K562 treated with DMSO at 1 percent for 24 hours (cell line): ENCODE data around the gene GSTT2B. TPM values are rescaled to one million over a fixed set of nuclear protein-coding genes. Genes with fewer than 3 reads are reported as not detected.

Source experiments
- total RNA-seq: library from RNA; unstranded; fragments of 300-600 nt; gene quantifications from 2 replicates; pipeline ENCODE4 v1.2.3, GENCODE V29; 2022; ENCODE audit warnings: low read depth; ENCODE audit not compliant: insufficient read depth

GSTT2B gene
- total RNA-seq: not detected in 2 replicates

GRCh38 chr22:23961084-23961771 lies at the start of gene GSTT2B:
TSS of gene GSTT2B (minus strand) at chr22:23961195. CDS start at chr22:23961131, 64 bp downstream.

GRCh38 chr22:24005201-24005600 lies 44.2 kb upstream of the GSTT2B start, which contains the start of gene GSTT4:
TSS of gene GSTT4 (minus strand) at chr22:24005453. CDS start at chr22:24005356, 97 bp downstream.

GRCh38 chr22:23979557-23980240 lies 18.7 kb upstream of the GSTT2B start, which contains the start of gene GSTT2:
TSS of gene GSTT2 (plus strand) at chr22:23980134.

GRCh38 chr22:23974345-23974744 lies 13.3 kb upstream of the GSTT2B start, which contains the start of gene DDT:
TSS of gene DDT (minus strand) at chr22:23974441. CDS start at chr22:23974414, 27 bp downstream.

GRCh38 chr22:23966568-23966967 lies 5.6 kb upstream of the GSTT2B start, which contains the start of gene DDTL:
TSS of gene DDTL (plus strand) at chr22:23966888. CDS start at chr22:23966915, 27 bp downstream.

Other genes starting within 250 kb of the GSTT2B start
- 1.1 and 1.4 TPM in 2 replicates for gene ZNF70, start 210.1 kb downstream of the GSTT2B start, total RNA-seq
- gene VPREB3, start 206.8 kb downstream of the GSTT2B start, total RNA-seq: 1.4 TPM in 1 of 2 replicates, not detected in the other
- gene C22orf15, start 198.2 kb downstream of the GSTT2B start, total RNA-seq: 0.17 TPM in 1 of 2 replicates, not detected in the other
- gene CHCHD10, start 193.2 kb downstream of the GSTT2B start, total RNA-seq: 144 and 162 TPM in 2 replicates
- 1.7 and 2.3 TPM in 2 replicates for gene MMP11, start 188.3 kb downstream of the GSTT2B start, total RNA-seq
- gene SMARCB1, start 174.2 kb downstream of the GSTT2B start, total RNA-seq: 123 and 143 TPM in 2 replicates
- 1.4 and 2.5 TPM in 2 replicates for gene DERL3, start 122.2 kb downstream of the GSTT2B start, total RNA-seq
- gene SLC2A11, start 103.3 kb downstream of the GSTT2B start, total RNA-seq: 4.4 and 7.2 TPM in 2 replicates
- 258 and 290 TPM in 2 replicates for gene MIF, start 66.8 kb downstream of the GSTT2B start, total RNA-seq
- gene DDTL, start 5.7 kb upstream of the GSTT2B start, total RNA-seq: 0.65 and 1.3 TPM in 2 replicates
- 82.3 and 114 TPM in 2 replicates for gene DDT, start 13.2 kb upstream of the GSTT2B start, total RNA-seq
- gene GSTT2, start 18.9 kb upstream of the GSTT2B start, total RNA-seq: not detected in 2 replicates
- gene GSTT4, start 44.3 kb upstream of the GSTT2B start, total RNA-seq: not detected in 2 replicates
- gene CABIN1, start 50.1 kb upstream of the GSTT2B start, total RNA-seq: 55.3 and 57.4 TPM in 2 replicates
- 0.27 and 0.52 TPM in 2 replicates for gene SUSD2, start 220.3 kb upstream of the GSTT2B start, total RNA-seq